ENCODE measurements around the gene GPR156. TPM values are rescaled to one million over a fixed set of nuclear protein-coding genes. Genes with fewer than 3 reads are reported as not detected.

Gene GPR156
- total RNA-seq, 1 donor, result 0.90 TPM

GRCh38 chr3:120142236-120142635 is 142.8 kb downstream of the GPR156 start:
- H3K4me3 ChIP-seq (ENCODE audit: low read depth, low read length), result no peak overlapping the region
- DNase-seq (ENCODE audit: low read depth), result no peak
- no peak for TF ChIP-seq CTCF (IDR thresholded peaks at IDR 0.05; ENCODE audit: insufficient read depth, low read length)

- no peak for TF ChIP-seq CTCF (IDR thresholded peaks at IDR 0.05; ENCODE audit: insufficient read depth, low read length)
- no peak for DNase-seq (ENCODE audit: low read depth)
- no peak overlapping the region for H3K4me3 ChIP-seq (ENCODE audit: low read depth, low read length)
Measured at GRCh38 chr3:120140098-120140742, 144.8 kb downstream of the GPR156 start.

- DNase-seq (ENCODE audit: low read depth), result no peak
Measured at GRCh38 chr3:120139140-120139539, 145.9 kb downstream of the GPR156 start.

GRCh38 chr3:120137548-120137947 is 147.5 kb downstream of the GPR156 start:
- no peak for TF ChIP-seq CTCF (IDR thresholded peaks at IDR 0.05; ENCODE audit: insufficient read depth, low read length)
- H3K4me3 ChIP-seq (ENCODE audit: low read depth, low read length), result no peak overlapping the region
- DNase-seq (ENCODE audit: low read depth), result no peak

More at GRCh38 chr3:120139140-120139539, 145.9 kb downstream of the GPR156 start:
- H3K4me3 ChIP-seq (ENCODE audit: low read depth, low read length), result no peak overlapping the region
- no peak for TF ChIP-seq CTCF (IDR thresholded peaks at IDR 0.05; ENCODE audit: insufficient read depth, low read length)

GRCh38 chr3:120130656-120131055 is 154.4 kb downstream of the GPR156 start:
- no peak for TF ChIP-seq CTCF (IDR thresholded peaks at IDR 0.05; ENCODE audit: insufficient read depth, low read length)
- no peak overlapping the region for H3K4me3 ChIP-seq (ENCODE audit: low read depth, low read length)
- DNase-seq (ENCODE audit: low read depth), result no peak

GRCh38 chr3:120129718-120130513 is 155.1 kb downstream of the GPR156 start:
- no peak for TF ChIP-seq CTCF (IDR thresholded peaks at IDR 0.05; ENCODE audit: insufficient read depth, low read length)
- DNase-seq (ENCODE audit: low read depth), result no peak

More at GRCh38 chr3:120129718-120130513, 155.1 kb downstream of the GPR156 start:
- no peak overlapping the region for H3K4me3 ChIP-seq (ENCODE audit: low read depth, low read length)
